ENCODE data around the gene CBX8. TPM values are rescaled to one million over a fixed set of nuclear protein-coding genes. Genes with fewer than 3 reads are reported as not detected.

Gene CBX8
- total RNA-seq, 4 donors from 2014 or later: 0.84 to 4.2 (median 0.87) TPM; not detected in 1

DNA sequence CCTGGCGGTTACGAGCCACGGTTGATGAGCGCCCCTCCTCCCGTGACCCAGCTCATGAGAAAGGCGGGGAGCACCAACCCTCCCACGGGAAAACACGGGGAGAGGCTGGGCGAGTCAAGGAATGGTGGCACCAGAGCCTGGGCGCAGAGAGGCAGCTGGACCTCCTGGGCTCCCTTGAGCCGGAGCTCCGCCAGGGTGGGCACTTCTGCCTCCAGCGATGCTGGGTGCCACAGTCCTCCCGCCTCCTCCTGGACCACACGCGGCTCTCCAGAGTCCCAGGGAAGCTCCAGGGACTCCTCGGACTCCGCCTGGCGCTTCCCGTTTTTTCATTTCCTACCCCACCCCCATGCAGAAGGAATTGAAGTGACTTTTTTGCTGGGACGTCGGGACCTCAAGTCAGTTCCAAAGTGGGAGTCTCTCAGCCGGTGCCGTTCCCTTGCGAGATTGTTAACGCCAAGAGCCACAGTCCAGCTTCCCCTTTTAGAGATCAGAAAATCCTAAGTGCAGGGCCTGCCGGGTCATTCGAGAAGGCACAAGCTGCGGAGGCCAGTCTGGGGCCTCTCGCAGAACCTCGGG is 6.6 kb upstream of the CBX8 start:
- Histone ChIP-seq H3K27me3 (peaks cover 16 to 100% of the 10 kb centered on the region in 2 donors), H3K27ac (no peak overlapping the region), H3K4me3 (no peak overlapping the region), H3K36me3 (no peaks in the 10 kb centered on the region), H3K9me3 (no peaks in the 10 kb centered on the region), H3K4me1 (peaks cover 0 to 54% (median 30%) of the 10 kb centered on the region in 4 donors)
- WGBS, 2 donors: 0 to 11% methylated on average over 6 to 20 of the region's 31 CpGs
- no peak for DNase-seq (ENCODE audit: low spot score in 2 of 2)
- TF ChIP-seq, protein P1, sequence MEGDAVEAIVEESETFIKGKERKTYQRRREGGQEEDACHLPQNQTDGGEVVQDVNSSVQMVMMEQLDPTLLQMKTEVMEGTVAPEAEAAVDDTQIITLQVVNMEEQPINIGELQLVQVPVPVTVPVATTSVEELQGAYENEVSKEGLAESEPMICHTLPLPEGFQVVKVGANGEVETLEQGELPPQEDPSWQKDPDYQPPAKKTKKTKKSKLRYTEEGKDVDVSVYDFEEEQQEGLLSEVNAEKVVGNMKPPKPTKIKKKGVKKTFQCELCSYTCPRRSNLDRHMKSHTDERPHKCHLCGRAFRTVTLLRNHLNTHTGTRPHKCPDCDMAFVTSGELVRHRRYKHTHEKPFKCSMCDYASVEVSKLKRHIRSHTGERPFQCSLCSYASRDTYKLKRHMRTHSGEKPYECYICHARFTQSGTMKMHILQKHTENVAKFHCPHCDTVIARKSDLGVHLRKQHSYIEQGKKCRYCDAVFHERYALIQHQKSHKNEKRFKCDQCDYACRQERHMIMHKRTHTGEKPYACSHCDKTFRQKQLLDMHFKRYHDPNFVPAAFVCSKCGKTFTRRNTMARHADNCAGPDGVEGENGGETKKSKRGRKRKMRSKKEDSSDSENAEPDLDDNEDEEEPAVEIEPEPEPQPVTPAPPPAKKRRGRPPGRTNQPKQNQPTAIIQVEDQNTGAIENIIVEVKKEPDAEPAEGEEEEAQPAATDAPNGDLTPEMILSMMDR (IDR thresholded peaks at IDR 0.05): no peak
- no peak for TF ChIP-seq POLR2A (IDR thresholded peaks at IDR 0.05)
- no peak for TF ChIP-seq EP300 (IDR thresholded peaks at IDR 0.05)

DNA sequence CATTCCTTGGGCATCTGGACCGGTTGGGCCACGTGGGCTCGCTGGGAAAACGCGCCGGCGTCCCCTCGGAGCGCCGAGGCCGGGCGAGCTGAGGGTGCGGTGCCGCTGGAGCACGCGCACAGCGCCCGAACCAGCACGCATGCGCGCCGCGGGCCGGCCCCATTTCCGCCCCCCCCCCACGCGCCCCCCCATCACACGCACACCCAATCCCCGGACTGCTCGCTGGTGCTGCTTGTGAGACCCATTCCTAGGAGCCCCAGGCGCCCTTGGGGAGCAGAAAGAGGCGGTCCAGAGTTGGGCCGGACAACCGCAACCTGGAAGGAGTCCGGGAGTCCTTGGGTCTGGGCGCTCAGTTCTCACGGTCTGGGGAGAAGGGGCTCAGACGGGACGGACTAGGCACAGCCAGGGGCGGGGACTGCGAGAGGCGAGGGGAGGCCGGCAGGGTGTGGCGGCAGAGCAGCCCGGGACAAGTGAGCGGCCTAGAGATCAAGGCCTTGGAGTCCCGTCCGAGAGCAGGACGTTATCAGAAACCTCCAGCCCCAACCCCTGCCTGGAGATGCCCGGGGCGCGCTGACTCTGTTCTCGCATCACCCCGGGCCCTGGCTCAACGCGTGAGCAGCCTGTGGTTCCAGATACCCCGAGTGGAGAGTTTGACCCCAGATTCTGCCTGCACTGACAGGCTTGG is 6.0 kb upstream of the CBX8 start:
- Histone ChIP-seq H3K4me1 (peaks cover 3 to 60% (median 37%) of the 10 kb centered on the region in 4 donors), H3K9me3 (no peaks in the 10 kb centered on the region), H3K4me3 (no peak overlapping the region), H3K27ac (no peak overlapping the region), H3K36me3 (no peaks in the 10 kb centered on the region), H3K27me3 (peaks cover 16 to 100% of the 10 kb centered on the region in 2 donors)
- no peak for DNase-seq (ENCODE audit: low spot score in 2 of 2)
- TF ChIP-seq, protein P1 (IDR thresholded peaks at IDR 0.05): no peak
- TF ChIP-seq POLR2A (IDR thresholded peaks at IDR 0.05): no peak
- whole genome bisulfite sequencing, 2 donors: 6 to 11% methylated on average over 23 to 36 of the region's 57 CpGs

DNA sequence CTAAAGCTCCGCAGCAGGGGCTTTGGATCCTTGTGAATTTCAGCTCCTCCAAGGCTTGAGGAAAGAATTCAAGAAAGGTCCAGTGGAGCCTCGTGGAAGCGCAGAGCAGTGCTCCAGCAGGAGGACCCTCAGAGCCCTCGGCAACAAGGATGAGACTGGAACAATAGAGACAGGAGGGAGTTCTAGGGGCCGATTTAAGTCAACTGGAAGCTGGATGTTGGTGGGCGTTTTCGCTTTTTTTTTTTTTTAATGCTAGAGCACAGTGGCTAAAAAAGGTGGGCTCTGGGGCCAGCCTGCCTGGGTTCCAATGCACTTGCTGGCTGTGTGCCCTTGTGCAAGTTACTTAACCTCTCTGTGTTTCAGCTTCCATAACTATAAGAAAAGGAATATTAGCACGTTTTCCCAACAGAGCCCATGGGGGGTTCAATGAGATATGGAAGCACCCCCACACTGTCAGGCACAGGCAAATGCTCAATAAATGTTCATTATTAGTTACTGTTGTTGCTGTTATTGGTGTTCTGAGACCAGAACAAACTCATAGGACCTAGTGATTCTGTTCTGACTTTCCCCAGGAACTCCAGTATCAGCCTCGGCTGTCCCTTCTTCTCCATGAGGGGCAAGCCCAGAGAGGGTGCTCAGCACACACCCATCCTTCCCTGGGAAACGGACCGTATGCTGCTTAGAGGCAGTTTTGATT is 5.3 kb upstream of the CBX8 start:
- no peaks in the 10 kb centered on the region for H3K9me3 ChIP-seq
- H3K36me3 ChIP-seq: no peaks in the 10 kb centered on the region
- peaks cover 16 to 96% of the 10 kb centered on the region in 2 donors for H3K27me3 ChIP-seq
- WGBS, 2 donors: 8 to 10% methylated on average over 11 of the region's 11 CpGs
- DNase-seq (ENCODE audit: low spot score in 2 of 2): no peak
- no peak overlapping the region for H3K27ac ChIP-seq
- TF ChIP-seq, protein P1 (IDR thresholded peaks at IDR 0.05): no peak
- no peak for TF ChIP-seq EP300 (IDR thresholded peaks at IDR 0.05)
- no peak for TF ChIP-seq POLR2A (IDR thresholded peaks at IDR 0.05)
- peaks cover 4 to 66% (median 39%) of the 10 kb centered on the region in 4 donors for H3K4me1 ChIP-seq
- no peak overlapping the region for H3K4me3 ChIP-seq

DNA sequence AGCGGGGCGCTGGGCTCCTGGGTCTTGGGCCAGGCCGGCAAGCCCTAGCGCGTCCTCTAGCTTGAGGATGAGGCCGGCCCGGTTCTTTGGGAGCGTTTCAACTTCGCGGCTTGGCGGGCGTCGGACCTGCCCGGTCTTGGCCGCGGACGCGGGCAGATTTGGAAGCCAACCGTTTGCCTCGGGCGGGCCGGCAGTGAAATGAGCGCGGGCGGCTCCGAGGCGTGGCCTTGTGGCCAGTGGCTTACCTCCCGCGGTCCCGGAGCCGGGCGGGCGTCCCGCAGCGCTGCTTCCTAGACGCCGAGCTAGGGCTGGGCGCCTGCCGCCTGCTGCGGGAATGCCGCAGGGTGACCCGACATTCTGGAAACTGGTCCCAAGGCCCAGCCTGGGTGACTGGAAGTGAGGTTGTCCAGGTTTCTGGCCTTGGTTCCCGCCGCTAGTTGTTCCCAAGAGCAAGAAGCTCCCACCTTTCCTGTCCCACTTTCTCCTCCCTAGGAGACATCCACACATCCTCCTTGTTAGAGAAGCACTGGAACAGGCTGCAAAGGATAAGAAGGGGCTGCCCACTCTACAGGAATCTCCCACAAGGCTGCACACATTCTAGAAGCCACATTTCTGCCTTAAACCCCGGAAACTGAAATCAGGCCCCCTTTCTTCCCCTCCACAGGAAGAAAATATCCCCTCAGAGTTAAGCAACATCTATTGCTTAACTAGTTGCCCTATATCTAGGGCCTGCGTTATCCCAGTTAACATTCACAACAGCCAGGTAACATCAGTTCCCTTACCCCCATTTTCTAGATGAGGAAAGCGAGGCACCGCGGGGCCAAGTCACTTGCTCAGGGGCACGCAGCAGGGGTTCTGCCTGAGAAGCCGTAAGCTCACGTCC is 4.5 kb upstream of the CBX8 start:
- WGBS, 2 donors: 13 to 19% methylated on average over 10 to 17 of the region's 52 CpGs
- no peak overlapping the region for H3K27ac ChIP-seq
- no peaks in the 10 kb centered on the region for H3K9me3 ChIP-seq
- no peak for DNase-seq (ENCODE audit: low spot score in 2 of 2)
- H3K36me3 ChIP-seq: no peaks in the 10 kb centered on the region
- peaks cover 4 to 67% (median 42%) of the 10 kb centered on the region in 4 donors for H3K4me1 ChIP-seq
- no peak overlapping the region for H3K4me3 ChIP-seq
- peaks cover 16 to 88% of the 10 kb centered on the region in 2 donors for H3K27me3 ChIP-seq
- TF ChIP-seq EP300 (IDR thresholded peaks at IDR 0.05): no peak
- TF ChIP-seq POLR2A (IDR thresholded peaks at IDR 0.05): no peak
- TF ChIP-seq, protein P1 (IDR thresholded peaks at IDR 0.05): no peak
